Body of pancreas (tissue), 4 donors: ENCODE data around the gene BCL6B. TPM values are rescaled to one million over a fixed set of nuclear protein-coding genes. Genes with fewer than 3 reads are reported as not detected.

ENCODE experiments used
- ATAC-seq: fragments of 150-250 bp; one replicate; pipeline ENCODE4 v1.9.1; 2016
- DNase-seq, 4 donors: peaks; one replicate each; pipeline ENCODE4 v3.0.0-alpha.2; 2019
- H3K27ac ChIP-seq, 4 donors: fragments of 200-600 bp; sonication (generic); 1 replicate in 3 of 4; 2 replicates in 1 of 4; pipeline versions ENCODE4 v1.5.1 to v1.6.1; 2016 to 2019; ENCODE audit warnings: mild to moderate bottlenecking in 1 of 4, mixed read lengths in 1 of 4, moderate library complexity in 1 of 4
- H3K27me3 ChIP-seq, 2 donors: fragments of 200-600 bp; sonication (generic); one replicate each; pipeline ENCODE4 v1.6.0; 2016; ENCODE audit warnings: mild to moderate bottlenecking in 1 of 2
- H3K36me3 ChIP-seq, 2 donors: fragments of 200-600 bp; sonication (generic); replicated peaks in 1 of 2; 2 replicates each; pipeline ENCODE4 v1.5.1; 2016; ENCODE audit warnings: low read depth in 2 of 2; ENCODE audit not compliant: insufficient read depth in 1 of 2
- H3K4me1 ChIP-seq: fragments of 200-600 bp; sonication (generic); one replicate; pipeline ENCODE4 v1.6.0; 2016
- H3K4me3 ChIP-seq, 2 donors: fragments of 200-600 bp; sonication (generic); 1 replicate in 1 of 2; 2 replicates in 1 of 2; pipeline ENCODE4 v1.5.1; 2016 to 2019
- H3K9me3 ChIP-seq, 3 donors: fragments of 200-600 bp; sonication (generic); 1 replicate in 2 of 3; 2 replicates in 1 of 3; pipeline ENCODE4 v1.5.1; 2016
- POLR2A ChIP-seq, 3 donors: fragments of 450-650 bp; IDR thresholded peaks; one replicate each; pipeline ENCODE4 v1.6.1; 2016; ENCODE audit warnings: antibody characterized with exemption in 3 of 3, mild to moderate bottlenecking in 2 of 3
- WGBS, 2 donors: methylation state at CpG; one replicate each; pipeline ENCODE4 v1.1.5; 2017; 5-methylcytosine and 5-hydroxymethylcytosine counted together
- intact Hi-C: fragments of 100-400 bp; cut with DNase I; formaldehyde crosslinking; loops from one replicate; pipeline ENCODE4 v1.15.1; 2023
- total RNA-seq, 2 donors: library from RNA; depleted of rRNA; stranded (reverse); fragments of >200 nt; gene quantifications; one replicate each; pipeline ENCODE4 v1.1.0, GENCODE V29; 2016
- TF ChIP-seq, protein P1 (sequence below), 7 experiments: fragments of 450-650 bp in 4 of 7; fragments of 200-600 bp in 3 of 7; sonication (generic) in 3 of 7; IDR thresholded peaks; one replicate each; pipeline ENCODE4 v1.5.1; 2016 to 2019; ENCODE audit warnings: antibody characterized with exemption in 7 of 7

Gene BCL6B
- total RNA-seq, 2 donors from 2014 or later, result 1.6 to 8.9 TPM

DNA sequence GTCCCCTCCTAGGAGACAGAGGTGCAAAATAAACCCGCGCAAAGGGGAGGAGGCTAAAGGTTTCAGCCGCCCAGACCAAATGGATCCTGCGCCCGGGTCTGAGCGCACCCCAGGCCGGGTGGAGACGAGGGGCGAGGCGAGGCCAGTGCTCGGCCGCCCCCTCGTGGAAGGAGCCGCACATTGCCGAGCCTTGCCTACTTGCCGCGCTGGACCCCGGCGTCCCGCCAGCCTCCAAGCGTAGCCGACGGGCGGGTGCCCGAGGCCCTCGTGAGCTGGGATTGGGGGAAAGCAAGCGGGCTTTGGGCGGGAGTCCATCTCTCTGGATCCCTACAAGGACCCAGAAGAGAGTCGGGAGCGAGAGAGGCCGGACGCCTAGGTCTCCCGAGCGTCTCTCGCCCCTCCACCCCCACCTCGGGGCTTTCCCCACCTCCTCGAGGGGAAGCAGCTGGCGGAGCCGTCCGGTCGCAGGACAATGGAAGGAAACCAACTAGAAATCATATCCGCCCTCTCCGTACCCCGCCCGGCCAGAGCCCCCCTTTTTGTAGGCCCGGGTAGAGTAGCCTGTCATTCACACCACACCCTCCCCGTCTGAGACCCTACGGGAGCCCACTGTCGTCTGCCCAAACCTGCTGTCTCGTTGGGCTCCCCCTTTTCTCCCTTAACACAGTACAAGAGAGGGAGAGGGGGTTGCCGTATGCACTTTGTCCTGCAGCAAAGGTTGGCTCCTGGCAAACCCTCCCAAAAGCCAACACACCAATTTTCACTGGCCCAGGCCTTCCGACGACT is 664 bp upstream of the BCL6B start:
- intact Hi-C loops, result loop anchor here (10.0 kb wide), 1 partner anchor 177 kb away; no protein-coding TSS in a partner anchor

DNA sequence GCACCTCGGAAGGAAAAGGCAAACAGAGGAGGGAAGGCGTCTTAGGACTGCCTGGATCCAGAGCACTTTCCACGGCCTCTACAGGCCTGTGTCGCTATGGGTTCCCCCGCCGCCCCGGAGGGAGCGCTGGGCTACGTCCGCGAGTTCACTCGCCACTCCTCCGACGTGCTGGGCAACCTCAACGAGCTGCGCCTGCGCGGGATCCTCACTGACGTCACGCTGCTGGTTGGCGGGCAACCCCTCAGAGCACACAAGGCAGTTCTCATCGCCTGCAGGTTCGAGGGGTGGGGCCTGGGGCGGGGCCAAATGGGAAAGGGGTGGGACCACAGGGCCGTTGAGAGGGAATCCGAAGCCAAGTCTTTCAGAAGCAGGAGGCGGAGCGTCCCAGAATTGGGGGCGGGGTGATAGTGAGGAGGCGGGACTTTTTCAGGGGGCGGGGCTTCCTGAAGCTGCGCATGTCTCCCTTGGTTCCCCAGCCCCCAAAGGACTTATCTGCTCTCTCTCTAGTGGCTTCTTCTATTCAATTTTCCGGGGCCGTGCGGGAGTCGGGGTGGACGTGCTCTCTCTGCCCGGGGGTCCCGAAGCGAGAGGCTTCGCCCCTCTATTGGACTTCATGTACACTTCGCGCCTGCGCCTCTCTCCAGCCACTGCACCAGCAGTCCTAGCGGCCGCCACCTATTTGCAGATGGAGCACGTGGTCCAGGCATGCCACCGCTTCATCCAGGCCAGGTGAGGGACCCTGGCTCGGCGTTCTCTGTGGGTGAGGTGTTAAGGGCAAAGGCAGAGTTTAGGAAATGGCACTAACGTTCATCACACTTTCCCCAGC is 939 bp downstream of the BCL6B start:
- ATAC-seq (peak; percentile 82), DNase-seq (peak; percentile 92 to 94 (median 94))
- Histone ChIP-seq H3K9me3 (no peaks in the 10 kb centered on the region), H3K4me3 (no peak overlapping the region), H3K4me1 (peaks cover 31% of the 10 kb centered on the region), H3K36me3 (no peaks in the 10 kb centered on the region), H3K27me3 (no peaks in the 10 kb centered on the region), H3K27ac (peak overlapping the region in 3 of 4 donors; percentile 40 to 70 (median 43))
- WGBS, 2 donors, result 32 to 68% methylated on average over 25 to 51 of the region's 51 CpGs
- intact Hi-C loops, result loop anchor here (10.0 kb wide), 1 partner anchor 179 kb away; no protein-coding TSS in a partner anchor
- TF ChIP-seq, protein P1, sequence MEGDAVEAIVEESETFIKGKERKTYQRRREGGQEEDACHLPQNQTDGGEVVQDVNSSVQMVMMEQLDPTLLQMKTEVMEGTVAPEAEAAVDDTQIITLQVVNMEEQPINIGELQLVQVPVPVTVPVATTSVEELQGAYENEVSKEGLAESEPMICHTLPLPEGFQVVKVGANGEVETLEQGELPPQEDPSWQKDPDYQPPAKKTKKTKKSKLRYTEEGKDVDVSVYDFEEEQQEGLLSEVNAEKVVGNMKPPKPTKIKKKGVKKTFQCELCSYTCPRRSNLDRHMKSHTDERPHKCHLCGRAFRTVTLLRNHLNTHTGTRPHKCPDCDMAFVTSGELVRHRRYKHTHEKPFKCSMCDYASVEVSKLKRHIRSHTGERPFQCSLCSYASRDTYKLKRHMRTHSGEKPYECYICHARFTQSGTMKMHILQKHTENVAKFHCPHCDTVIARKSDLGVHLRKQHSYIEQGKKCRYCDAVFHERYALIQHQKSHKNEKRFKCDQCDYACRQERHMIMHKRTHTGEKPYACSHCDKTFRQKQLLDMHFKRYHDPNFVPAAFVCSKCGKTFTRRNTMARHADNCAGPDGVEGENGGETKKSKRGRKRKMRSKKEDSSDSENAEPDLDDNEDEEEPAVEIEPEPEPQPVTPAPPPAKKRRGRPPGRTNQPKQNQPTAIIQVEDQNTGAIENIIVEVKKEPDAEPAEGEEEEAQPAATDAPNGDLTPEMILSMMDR (IDR thresholded peaks at IDR 0.05), result no peak
- TF ChIP-seq POLR2A (IDR thresholded peaks at IDR 0.05), result peak in 2 of 3 donors; percentile 51 to 64

More for the DNA sequence above, 664 bp upstream of the BCL6B start:
- Histone ChIP-seq H3K4me3 (no peak overlapping the region), H3K4me1 (peaks cover 31% of the 10 kb centered on the region), H3K27ac (peak overlapping the region in 3 of 4 donors; percentile 21 to 70 (median 43)), H3K9me3 (no peaks in the 10 kb centered on the region), H3K27me3 (no peaks in the 10 kb centered on the region), H3K36me3 (no peaks in the 10 kb centered on the region)
- WGBS, 2 donors, result 1 to 8% methylated on average over 13 to 53 of the region's 53 CpGs
- ATAC-seq (peak; percentile 70), DNase-seq (peak; percentile 74 to 84 (median 80))
- no peak for TF ChIP-seq POLR2A (IDR thresholded peaks at IDR 0.05)
- TF ChIP-seq, protein P1 (IDR thresholded peaks at IDR 0.05), result peak; percentile 83 to 97 (median 92)

DNA sequence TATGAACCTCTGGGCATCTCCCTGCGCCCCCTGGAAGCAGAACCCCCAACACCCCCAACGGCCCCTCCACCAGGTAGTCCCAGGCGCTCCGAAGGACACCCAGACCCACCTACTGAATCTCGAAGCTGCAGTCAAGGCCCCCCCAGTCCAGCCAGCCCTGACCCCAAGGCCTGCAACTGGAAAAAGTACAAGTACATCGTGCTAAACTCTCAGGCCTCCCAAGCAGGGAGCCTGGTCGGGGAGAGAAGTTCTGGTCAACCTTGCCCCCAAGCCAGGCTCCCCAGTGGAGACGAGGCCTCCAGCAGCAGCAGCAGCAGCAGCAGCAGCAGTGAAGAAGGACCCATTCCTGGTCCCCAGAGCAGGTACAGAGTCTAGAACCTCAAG is 1.5 kb downstream of the BCL6B start:
- intact Hi-C loops, result loop anchor here (10.0 kb wide), 1 partner anchor 180 kb away; no protein-coding TSS in a partner anchor
- no peak overlapping the region for H3K27ac ChIP-seq
- H3K4me1 ChIP-seq, result peaks cover 31% of the 10 kb centered on the region

DNA sequence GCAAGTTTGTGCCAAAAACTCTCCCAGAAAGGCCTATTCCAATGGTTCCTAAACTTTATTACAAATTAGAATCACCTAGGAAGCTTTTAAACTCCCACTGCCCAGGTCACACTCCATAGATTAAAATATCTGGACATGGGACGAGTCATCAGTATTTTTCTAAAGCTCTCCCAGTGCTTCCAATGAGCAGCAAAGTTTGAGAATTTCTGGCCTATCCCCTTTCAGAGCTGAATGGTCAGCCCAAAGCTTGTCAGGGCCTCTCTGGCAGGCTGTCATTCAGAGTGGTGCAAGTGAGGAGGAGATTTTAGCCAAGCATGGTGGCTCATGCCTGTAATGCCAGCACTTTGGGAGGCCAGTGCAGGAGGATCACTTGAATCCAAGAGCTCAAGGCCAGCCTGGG is 2.4 kb downstream of the BCL6B start:
- H3K4me1 ChIP-seq, result peaks cover 28% of the 10 kb centered on the region
- H3K27me3 ChIP-seq, result no peaks in the 10 kb centered on the region
- no peaks in the 10 kb centered on the region for H3K36me3 ChIP-seq
- no peak for ATAC-seq
- no peak overlapping the region for H3K27ac ChIP-seq
- intact Hi-C loops, result loop anchor here (10.0 kb wide), 1 partner anchor 180 kb away; no protein-coding TSS in a partner anchor
- no peak for DNase-seq
- WGBS, 2 donors, result 50 to 64% methylated on average over 1 of the region's 1 CpG
- H3K9me3 ChIP-seq, result no peaks in the 10 kb centered on the region
- no peak overlapping the region for H3K4me3 ChIP-seq
- TF ChIP-seq, protein P1 (IDR thresholded peaks at IDR 0.05), result no peak
- no peak for TF ChIP-seq POLR2A (IDR thresholded peaks at IDR 0.05)

More for the DNA sequence above, 1.5 kb downstream of the BCL6B start:
- Histone ChIP-seq H3K9me3 (no peaks in the 10 kb centered on the region), H3K27me3 (no peaks in the 10 kb centered on the region), H3K4me3 (no peak overlapping the region), H3K36me3 (no peaks in the 10 kb centered on the region)
- 65 to 71% methylated on average over 4 to 8 of the region's 8 CpGs for WGBS, 2 donors
- no peak for DNase-seq
- TF ChIP-seq, protein P1 (IDR thresholded peaks at IDR 0.05), result no peak
- no peak for TF ChIP-seq POLR2A (IDR thresholded peaks at IDR 0.05)
- ATAC-seq, result no peak
